Measurements from ENCODE around the gene OR4F15. TPM values are rescaled to one million over a fixed set of nuclear protein-coding genes. Genes with fewer than 3 reads are reported as not detected.

The OR4F15 gene
- total and polyA plus RNA-seq, 2 of the 4 experiments (the other 2 are of a cell fraction): 0.36 TPM; not detected in 1

DNA sequence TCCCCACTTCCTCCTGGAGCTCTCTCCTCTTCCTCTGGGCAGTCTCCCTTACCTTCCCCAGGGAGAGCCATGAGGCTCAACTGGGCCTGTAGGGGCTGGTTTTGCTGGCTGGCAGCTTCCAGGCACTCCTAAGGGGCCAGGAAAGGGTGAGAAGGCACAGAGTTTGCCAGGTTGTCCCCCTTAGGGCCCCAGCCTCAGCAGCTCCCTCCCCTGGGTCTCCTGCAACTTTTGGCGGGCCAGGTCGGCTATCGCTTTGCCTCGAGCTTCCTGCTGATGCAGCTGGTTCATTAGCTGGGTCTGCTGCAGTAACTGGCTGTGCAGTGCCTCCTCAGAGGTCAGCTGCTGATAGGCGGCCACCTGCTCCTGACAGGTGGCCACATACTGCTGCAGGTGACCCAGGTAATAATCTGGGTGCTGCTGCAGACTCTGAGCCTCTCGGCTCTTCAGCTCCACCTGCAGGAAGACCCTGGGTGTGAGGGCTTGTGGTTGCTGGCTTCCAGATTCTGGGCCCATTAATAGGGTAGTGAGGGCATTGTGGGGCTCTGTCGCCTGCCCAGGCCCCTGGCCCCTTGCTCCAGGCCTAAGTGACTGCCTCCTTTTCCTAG lies 38.4 kb upstream of the OR4F15 start:
- WGBS, 2 experiments (ENCODE audit: extremely low coverage in 2 of 2, insufficient read length in 1 of 2): no CpG with 5 or more reads among the region's 7 CpGs
- no peak for ATAC-seq (ENCODE audit: low read depth)
- DNase-seq: no peak
- dilution Hi-C loops (cut with HindIII; ENCODE audit: low sequenced_read_pairs, unreplicated experiment) (no loop called here), intact Hi-C loops (cut with micrococcal nuclease) (no loop called here), in situ Hi-C loops (cut with MboI; ENCODE audit: low sequenced_read_pairs) (no loop called here)
- BruUV-seq (replicated peaks): no TSS peak
- Histone ChIP-seq H4K91ac (ENCODE audit: insufficient read depth, low read depth, low read length) (no peak overlapping the region), H4K20me1 (ENCODE audit: insufficient read depth, low read length) (no peaks in the 10 kb centered on the region), H3K4me2 (ENCODE audit: low read depth, low read length) (no peak overlapping the region), H3K79me1 (ENCODE audit: low read depth in 1 of 2, low read length in 2 of 2) (no peaks in the 10 kb centered on the region), H3K56ac (ENCODE audit: extremely low read depth, insufficient read depth, low read length) (no peak overlapping the region), H3K4ac (ENCODE audit: low read depth, low read length) (no peak overlapping the region), H2BK5ac (ENCODE audit: low read depth, low read length, poor library complexity, severe bottlenecking) (no peak overlapping the region), H2BK15ac (ENCODE audit: low read depth, low read length) (no peak overlapping the region), H4K5ac (ENCODE audit: low read depth, low read length) (no peak overlapping the region), H4K8ac (ENCODE audit: low read depth in 2 of 2, low read length in 2 of 2) (no peak overlapping the region), H3K4me1 (ENCODE audit: control insufficient read depth, insufficient read depth, low read length) (no peaks in the 10 kb centered on the region), H3K27ac (ENCODE audit: insufficient read depth, low read length) (no peak overlapping the region), H2AFZ (replicated peaks; ENCODE audit: low read length, poor library complexity) (no peak overlapping the region), H3K9me3 (ENCODE audit: control insufficient read depth, insufficient read depth, low read length) (no peaks in the 10 kb centered on the region), H2AK9ac (replicated peaks; ENCODE audit: low read depth, low read length, poor library complexity) (no peak overlapping the region), H2BK20ac (ENCODE audit: low read depth, low read length) (no peak overlapping the region), H3K18ac (ENCODE audit: low read depth, low read length) (no peak overlapping the region), H3K14ac (replicated peaks; ENCODE audit: low read depth, low read length) (no peak overlapping the region), H3K23ac (ENCODE audit: low read depth, low read length) (no peak overlapping the region), H3K27me3 (ENCODE audit: control insufficient read depth, insufficient read depth, low read length) (peaks cover 5% of the 10 kb centered on the region), H3K9me1 (ENCODE audit: insufficient read depth, low read length) (no peaks in the 10 kb centered on the region), H2AK5ac (ENCODE audit: low read depth, low read length) (no peak overlapping the region), H3K9ac (ENCODE audit: low read depth, low read length) (no peak overlapping the region), H2BK120ac (ENCODE audit: low read depth, low read length) (no peak overlapping the region), H3K4me3 (ENCODE audit: insufficient read depth, low read depth, low read length) (no peak overlapping the region), H3K36me3 (ENCODE audit: control insufficient read depth, insufficient read depth, low read length) (no peaks in the 10 kb centered on the region)
- TF ChIP-seq, protein P1, sequence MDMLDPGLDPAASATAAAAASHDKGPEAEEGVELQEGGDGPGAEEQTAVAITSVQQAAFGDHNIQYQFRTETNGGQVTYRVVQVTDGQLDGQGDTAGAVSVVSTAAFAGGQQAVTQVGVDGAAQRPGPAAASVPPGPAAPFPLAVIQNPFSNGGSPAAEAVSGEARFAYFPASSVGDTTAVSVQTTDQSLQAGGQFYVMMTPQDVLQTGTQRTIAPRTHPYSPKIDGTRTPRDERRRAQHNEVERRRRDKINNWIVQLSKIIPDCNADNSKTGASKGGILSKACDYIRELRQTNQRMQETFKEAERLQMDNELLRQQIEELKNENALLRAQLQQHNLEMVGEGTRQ (IDR thresholded peaks at IDR 0.05; ENCODE audit: low read depth, low read length): no peak
- TF ChIP-seq ELK1 (IDR thresholded peaks at IDR 0.05; ENCODE audit: borderline replicate concordance, low read depth, low read length): no peak
- TF ChIP-seq CTCF (conservative IDR thresholded peaks at IDR 0.05; ENCODE audit: low read depth, low read length): no peak
- ChIA-PET POLR2A (ENCODE audit: unreplicated experiment) (no interaction called here), CTCF (interaction anchor here (0.8 kb wide), 1 partner anchor 120 kb away, joined by 3 read pairs; no protein-coding TSS in a partner anchor)

Measured in IMR-90 (cell line).